Ishikawa (cell line): Measurements from ENCODE around the gene SEC61A1.

ENCODE experiments used
- CEBPB ChIP-seq: IDR thresholded peaks from 2 replicates; pipeline ENCODE4 v1.6.1; 2012
- CREB1 ChIP-seq: IDR thresholded peaks from 2 replicates; pipeline ENCODE4 v1.6.1; 2012; ENCODE audit warnings: low read depth
- EGR1 ChIP-seq: IDR thresholded peaks from 2 replicates; pipeline ENCODE4 v1.6.1; 2012
- EP300 ChIP-seq: IDR thresholded peaks from 2 replicates; pipeline ENCODE4 v1.6.1; 2012; ENCODE audit warnings: borderline replicate concordance
- FOXM1 ChIP-seq: IDR thresholded peaks from 2 replicates; pipeline ENCODE4 v1.6.1; 2012; ENCODE audit warnings: low read depth, borderline replicate concordance
- NFIC ChIP-seq: IDR thresholded peaks from 2 replicates; pipeline ENCODE4 v1.6.1; 2012
- RAD21 ChIP-seq: IDR thresholded peaks from 2 replicates; pipeline ENCODE4 v1.6.1; 2012; ENCODE audit warnings: low read depth
- TAF1 ChIP-seq: IDR thresholded peaks from 2 replicates; pipeline ENCODE4 v1.6.1; 2012; ENCODE audit warnings: low read depth, mild to moderate bottlenecking
- TCF12 ChIP-seq: IDR thresholded peaks from 2 replicates; pipeline ENCODE4 v1.6.1; 2012; ENCODE audit warnings: low read depth
- TEAD4 ChIP-seq: IDR thresholded peaks from 2 replicates; pipeline ENCODE4 v1.6.1; 2012
- YY1 ChIP-seq: IDR thresholded peaks from 2 replicates; pipeline ENCODE4 v1.6.1; 2012; ENCODE audit warnings: low read depth
- ZBTB7A ChIP-seq: IDR thresholded peaks from 2 replicates; pipeline ENCODE4 v1.6.1; 2012; ENCODE audit warnings: low read depth
- TF ChIP-seq, protein P1 (sequence below): IDR thresholded peaks from 2 replicates; pipeline ENCODE4 v1.6.1; 2012
- TF ChIP-seq, protein P2 (sequence below): IDR thresholded peaks from 2 replicates; pipeline ENCODE4 v1.6.1; 2012
- TF ChIP-seq, protein P3 (sequence below): IDR thresholded peaks from 2 replicates; pipeline ENCODE4 v1.6.1; 2012; ENCODE audit warnings: low read depth, mild to moderate bottlenecking

The SEC61A1 gene

DNA sequence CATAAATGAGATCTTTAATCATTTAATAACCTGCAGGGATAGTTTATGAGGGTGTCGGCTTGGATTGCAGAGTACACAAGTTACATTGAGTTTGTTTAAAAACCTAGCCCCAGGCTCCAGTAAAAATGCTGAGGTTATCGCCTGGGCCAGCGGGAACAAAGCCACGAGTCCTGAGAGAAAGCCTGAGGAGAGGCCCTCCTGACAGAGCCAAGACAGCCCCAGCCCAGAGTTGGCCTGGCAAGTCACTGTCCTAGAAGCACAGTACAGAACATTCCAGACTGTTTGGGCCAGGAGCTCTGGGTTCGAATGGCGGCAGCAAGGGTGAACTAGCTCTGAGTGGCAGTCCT lies 32.4 kb downstream of the SEC61A1 start:
- TF ChIP-seq NFIC (no peak), ZBTB7A (no peak), YY1 (no peak), TCF12 (no peak), CEBPB (no peak), EP300 (no peak), FOXM1 (no peak), TEAD4 (no peak)
- TF ChIP-seq, protein P1, sequence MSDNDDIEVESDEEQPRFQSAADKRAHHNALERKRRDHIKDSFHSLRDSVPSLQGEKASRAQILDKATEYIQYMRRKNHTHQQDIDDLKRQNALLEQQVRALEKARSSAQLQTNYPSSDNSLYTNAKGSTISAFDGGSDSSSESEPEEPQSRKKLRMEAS = no peak
- TF ChIP-seq, protein P2, sequence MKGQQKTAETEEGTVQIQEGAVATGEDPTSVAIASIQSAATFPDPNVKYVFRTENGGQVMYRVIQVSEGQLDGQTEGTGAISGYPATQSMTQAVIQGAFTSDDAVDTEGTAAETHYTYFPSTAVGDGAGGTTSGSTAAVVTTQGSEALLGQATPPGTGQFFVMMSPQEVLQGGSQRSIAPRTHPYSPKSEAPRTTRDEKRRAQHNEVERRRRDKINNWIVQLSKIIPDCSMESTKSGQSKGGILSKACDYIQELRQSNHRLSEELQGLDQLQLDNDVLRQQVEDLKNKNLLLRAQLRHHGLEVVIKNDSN = no peak
- TF ChIP-seq, protein P3, sequence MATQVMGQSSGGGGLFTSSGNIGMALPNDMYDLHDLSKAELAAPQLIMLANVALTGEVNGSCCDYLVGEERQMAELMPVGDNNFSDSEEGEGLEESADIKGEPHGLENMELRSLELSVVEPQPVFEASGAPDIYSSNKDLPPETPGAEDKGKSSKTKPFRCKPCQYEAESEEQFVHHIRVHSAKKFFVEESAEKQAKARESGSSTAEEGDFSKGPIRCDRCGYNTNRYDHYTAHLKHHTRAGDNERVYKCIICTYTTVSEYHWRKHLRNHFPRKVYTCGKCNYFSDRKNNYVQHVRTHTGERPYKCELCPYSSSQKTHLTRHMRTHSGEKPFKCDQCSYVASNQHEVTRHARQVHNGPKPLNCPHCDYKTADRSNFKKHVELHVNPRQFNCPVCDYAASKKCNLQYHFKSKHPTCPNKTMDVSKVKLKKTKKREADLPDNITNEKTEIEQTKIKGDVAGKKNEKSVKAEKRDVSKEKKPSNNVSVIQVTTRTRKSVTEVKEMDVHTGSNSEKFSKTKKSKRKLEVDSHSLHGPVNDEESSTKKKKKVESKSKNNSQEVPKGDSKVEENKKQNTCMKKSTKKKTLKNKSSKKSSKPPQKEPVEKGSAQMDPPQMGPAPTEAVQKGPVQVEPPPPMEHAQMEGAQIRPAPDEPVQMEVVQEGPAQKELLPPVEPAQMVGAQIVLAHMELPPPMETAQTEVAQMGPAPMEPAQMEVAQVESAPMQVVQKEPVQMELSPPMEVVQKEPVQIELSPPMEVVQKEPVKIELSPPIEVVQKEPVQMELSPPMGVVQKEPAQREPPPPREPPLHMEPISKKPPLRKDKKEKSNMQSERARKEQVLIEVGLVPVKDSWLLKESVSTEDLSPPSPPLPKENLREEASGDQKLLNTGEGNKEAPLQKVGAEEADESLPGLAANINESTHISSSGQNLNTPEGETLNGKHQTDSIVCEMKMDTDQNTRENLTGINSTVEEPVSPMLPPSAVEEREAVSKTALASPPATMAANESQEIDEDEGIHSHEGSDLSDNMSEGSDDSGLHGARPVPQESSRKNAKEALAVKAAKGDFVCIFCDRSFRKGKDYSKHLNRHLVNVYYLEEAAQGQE = no peak

DNA sequence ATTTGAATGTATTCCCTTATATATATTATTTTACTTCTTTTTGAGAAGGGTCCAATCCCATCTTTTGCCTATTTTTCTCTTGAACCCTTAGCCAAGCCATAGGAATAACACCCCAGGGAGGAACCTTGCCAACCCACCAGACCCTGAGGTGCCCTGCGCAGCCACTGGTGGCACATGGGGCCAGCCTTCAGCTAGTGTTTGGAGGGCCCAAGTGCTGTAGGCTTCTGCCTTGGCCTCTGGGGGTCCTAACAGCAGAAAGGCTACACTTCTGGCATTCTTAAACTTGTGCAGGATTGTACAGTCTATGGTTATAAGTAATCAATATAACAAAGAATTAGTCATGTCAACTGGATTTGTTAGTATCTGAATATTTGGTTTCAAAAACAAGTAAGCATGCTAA lies 36.9 kb downstream of the SEC61A1 start:
- TF ChIP-seq NFIC (no peak), TAF1 (no peak), EGR1 (no peak), YY1 (no peak), ZBTB7A (no peak), CEBPB (no peak), CREB1 (no peak), FOXM1 (no peak), TEAD4 (no peak), RAD21 (no peak), EP300 (no peak), TCF12 (no peak)
- TF ChIP-seq, protein P2 = no peak
- TF ChIP-seq, protein P3 = no peak
- TF ChIP-seq, protein P1 = no peak

DNA sequence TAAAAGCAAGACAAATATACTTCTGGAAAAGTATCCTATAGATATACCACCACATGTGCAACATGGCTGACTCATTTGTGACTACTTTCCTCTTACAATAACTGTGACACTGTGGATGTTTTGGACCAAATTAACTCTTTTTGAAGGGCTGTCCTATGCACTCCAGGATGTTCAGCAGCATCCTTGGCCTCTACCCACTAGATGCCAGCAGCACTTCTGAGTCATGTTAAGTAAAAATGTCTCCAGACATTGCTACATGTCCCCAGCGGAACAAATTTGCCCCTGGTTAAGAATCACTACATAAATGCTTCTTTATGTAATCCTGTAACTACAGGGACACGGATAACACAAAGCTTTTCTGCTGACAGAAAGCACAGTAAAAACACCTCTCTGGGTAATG lies 39.3 kb downstream of the SEC61A1 start:
- TF ChIP-seq FOXM1 (no peak), TAF1 (no peak), ZBTB7A (no peak), CEBPB (no peak), EGR1 (no peak), EP300 (no peak), NFIC (no peak), RAD21 (no peak), TCF12 (no peak), YY1 (no peak), TEAD4 (no peak)
- TF ChIP-seq, protein P1 = no peak
- TF ChIP-seq, protein P3 = no peak
- TF ChIP-seq, protein P2 = no peak
